Psoas muscle (tissue), 8 donors: ENCODE data around the gene PER2. TPM values are rescaled to one million over a fixed set of nuclear protein-coding genes. Genes with fewer than 3 reads are reported as not detected.
A peak's percentile ranks its signal among the peaks of the same experiment; 100 is the strongest.
"Not testable (repeated sequence)": the region's sequence is repeated elsewhere in the genome, so short reads cannot be mapped to it uniquely, and the experiment has no call there.

ENCODE experiments used
- ATAC-seq, 4 donors: fragments of 200-7000 bp; cut with Tn5 transposase; one replicate each; pipeline ENCODE4 v1.9.1; 2020; ENCODE audit warnings: moderate library complexity in 3 of 4, mild to moderate bottlenecking in 2 of 4
- DNase-seq, 2 donors: peaks; one replicate each; pipeline ENCODE4 v3.0.0-alpha.2; 2020
- H3K27ac ChIP-seq: fragments of 200-600 bp; one replicate; pipeline ENCODE4 v1.8.0; 2022
- H3K27me3 ChIP-seq, 3 donors: fragments of 200-600 bp in 1 of 3; one replicate each; pipeline versions ENCODE4 v1.6.1 to v1.8.0; 2013 to 2022; ENCODE audit warnings: low read length in 2 of 3, mild to moderate bottlenecking in 2 of 3, moderate library complexity in 1 of 3; ENCODE audit not compliant: insufficient read depth in 3 of 3
- H3K36me3 ChIP-seq, 2 donors: fragments of 200-600 bp in 1 of 2; one replicate each; pipeline versions ENCODE4 v1.6.1 to v1.8.0; 2013 to 2022; ENCODE audit warnings: low read depth in 1 of 2, mild to moderate bottlenecking in 1 of 2, moderate library complexity in 1 of 2; ENCODE audit not compliant: insufficient read depth in 1 of 2
- H3K4me1 ChIP-seq: fragments of 200-600 bp; one replicate; pipeline ENCODE4 v1.8.0; 2022
- H3K4me3 ChIP-seq: fragments of 200-600 bp; one replicate; pipeline ENCODE4 v1.8.0; 2022; ENCODE audit warnings: mild to moderate bottlenecking
- H3K9me3 ChIP-seq: fragments of 200-600 bp; one replicate; pipeline ENCODE4 v1.8.0; 2022
- CTCF ChIP-seq: fragments of 200-600 bp; IDR thresholded peaks from one replicate; pipeline ENCODE4 v1.8.0; 2022; ENCODE audit warnings: antibody characterized with exemption
- WGBS, 3 donors: extraction: QIAGEN DNeasy Blood & Tissue Kit; methylation state at CpG; one replicate each; pipeline versions ENCODE4 v1.1.6 to v1.1.7; 2013; 5-methylcytosine and 5-hydroxymethylcytosine counted together
- intact Hi-C, 2 donors: fragments of 100-400 bp; cut with DNase I; formaldehyde crosslinking; loops; one replicate each; pipeline versions ENCODE4 v1.11.0 to v1.14.2; 2022
- polyA plus RNA-seq, 3 donors: library from polyadenylated mRNA; stranded (reverse); fragments of 200-250 nt; gene quantifications; one replicate each; pipeline ENCODE4 v1.2.3, GENCODE V29; 2013
- total RNA-seq, 4 donors: library from RNA; stranded (reverse); fragmentation: NEBNext Ultra II Directional in 2 of 4; extraction: Animal tissue kit (Norgen Biotek cat#: 25700) in 2 of 4; gene quantifications; one replicate each; pipeline versions ENCODE4 v1.2.1 to v1.2.4, GENCODE V29; 2021 to 2023
- donor health status: healthy with polysubstance abuse.
- donor health status: DM: no; HTN: no; CAD: no; lungs with moderate emphysema.
- donor health status: Bipolar disorder and iron deficiency.
- donor health status: healthy.
- donor health status: DM: yes; HTN: yes; CAD: no.
- donor health status: DM: no; HTN: no; CAD: no.
- donor health status: DM: no; HTN: no; CAD: no.
- donor health status: DM: yes; HTN: yes; CAD: no.

PER2 gene
- total and polyA plus RNA-seq, 7 donors: 1.9 to 20.7 (median 7.8) TPM

- ATAC-seq: no peak
- WGBS, 3 donors: 90 to 91% (median 90%) methylated on average over 20 of the region's 20 CpGs
- H3K4me3 ChIP-seq: no peak overlapping the region
- DNase-seq: peak; percentile 8 to 40
- intact Hi-C loops: no loop called here
- H3K27me3 ChIP-seq: no peaks in the 10 kb centered on the region
- TF ChIP-seq CTCF: no peak
- H3K27ac ChIP-seq: no peak overlapping the region
- H3K36me3 ChIP-seq: peaks cover 4 to 81% of the 10 kb centered on the region in 2 donors
- H3K9me3 ChIP-seq: no peaks in the 10 kb centered on the region
- peaks cover 17% of the 10 kb centered on the region for H3K4me1 ChIP-seq
Measured at GRCh38 chr2:238274152-238274865, 14.1 kb downstream of the PER2 start.

GRCh38 chr2:238273433-238273832, 15.0 kb downstream of the PER2 start:
- H3K27ac ChIP-seq, intact Hi-C loops, H3K4me1 ChIP-seq, H3K4me3 ChIP-seq, H3K9me3 ChIP-seq, H3K27me3 ChIP-seq, ATAC-seq: not testable (repeated sequence)
- H3K36me3 ChIP-seq: peaks cover 7 to 88% of the 10 kb centered on the region in 2 donors
- peak; percentile 7 to 13 for DNase-seq
- WGBS, 3 donors: 90 to 95% (median 91%) methylated on average over 10 of the region's 10 CpGs

GRCh38 chr2:238272156-238272555, 16.3 kb downstream of the PER2 start:
- no peak for TF ChIP-seq CTCF

GRCh38 chr2:238271686-238272085, 16.7 kb downstream of the PER2 start:
- H3K4me3 ChIP-seq, H3K9me3 ChIP-seq, intact Hi-C loops, DNase-seq, ATAC-seq, H3K27ac ChIP-seq, H3K4me1 ChIP-seq, H3K27me3 ChIP-seq: not testable (repeated sequence)
- peaks cover 7 to 96% of the 10 kb centered on the region in 2 donors for H3K36me3 ChIP-seq
- WGBS, 3 donors: 35 to 58% (median 44%) methylated on average over 8 of the region's 8 CpGs

More at GRCh38 chr2:238272156-238272555, 16.3 kb downstream of the PER2 start:
- Histone ChIP-seq H3K4me3 (no peak overlapping the region), H3K27ac (no peak overlapping the region), H3K9me3 (no peaks in the 10 kb centered on the region), H3K4me1 (peaks cover 7% of the 10 kb centered on the region), H3K36me3 (peaks cover 7 to 96% of the 10 kb centered on the region in 2 donors), H3K27me3 (no peaks in the 10 kb centered on the region)
- peak in 3 of 4 donors; percentile 13 to 43 (median 28) for ATAC-seq
- 77 to 92% (median 86%) methylated on average over 4 of the region's 4 CpGs for WGBS, 3 donors
- intact Hi-C loops: no loop called here
- peak in 1 of 2 donors; percentile 35 for DNase-seq

GRCh38 chr2:238271061-238271554, 17.3 kb downstream of the PER2 start:
- intact Hi-C loops: no loop called here

More at GRCh38 chr2:238271061-238271554, 17.3 kb downstream of the PER2 start:
- H3K9me3 ChIP-seq: no peaks in the 10 kb centered on the region
- H3K27ac ChIP-seq: no peak overlapping the region
- no peaks in the 10 kb centered on the region for H3K27me3 ChIP-seq
- WGBS, 3 donors: 75 to 85% (median 77%) methylated on average over 13 of the region's 13 CpGs
- ATAC-seq: no peak
- H3K4me3 ChIP-seq: no peak overlapping the region
- peak in 1 of 2 donors; percentile 42 for DNase-seq
- peaks cover 4 to 96% of the 10 kb centered on the region in 2 donors for H3K36me3 ChIP-seq
- TF ChIP-seq CTCF: no peak
- H3K4me1 ChIP-seq: peaks cover 7% of the 10 kb centered on the region
